ENCODE data around the gene NLK. TPM values are rescaled to one million over a fixed set of nuclear protein-coding genes. Genes with fewer than 3 reads are reported as not detected.

The NLK gene
- total RNA-seq, 1 experiment from 2014 or later, result 12.8 TPM

GRCh38 chr17:28093999-28094716 is 51.7 kb downstream of the NLK start:
- ChIA-PET RAD21 (ENCODE audit: low non-redundant PET in 1 of 2, low total read pairs in 2 of 2, uncharacterized antibody in 2 of 2, unreplicated experiment in 2 of 2) (no interaction called here), POLR2A (no interaction called here), CTCF (no interaction called here)
- no peak for TF ChIP-seq CTCF (IDR thresholded peaks at IDR 0.05 in 2 of 3, conservative IDR thresholded peaks at IDR 0.05 in 1 of 3; ENCODE audit: borderline replicate concordance in 1 of 3, insufficient read depth in 1 of 3, low read depth in 2 of 3, low read length in 2 of 3)
- TF ChIP-seq SP1 (IDR thresholded peaks at IDR 0.05; ENCODE audit: low read depth), result no peak
- TF ChIP-seq ZNF274 (IDR thresholded peaks at IDR 0.05; ENCODE audit: low read depth, low read length), result no peak
- no peak for TF ChIP-seq POLR2AphosphoS5 (IDR thresholded peaks at IDR 0.05; ENCODE audit: low read depth, low read length)
- TF ChIP-seq EZH2 (IDR thresholded peaks at IDR 0.05), result no peak
- TF ChIP-seq ATF3 (IDR thresholded peaks at IDR 0.05), result no peak
- no peak for TF ChIP-seq SRF (IDR thresholded peaks at IDR 0.05; ENCODE audit: low read depth)
- TF ChIP-seq REST (IDR thresholded peaks at IDR 0.05; ENCODE audit: low read depth), result no peak
- Histone ChIP-seq H3K4me3 (replicated peaks in 1 of 2; ENCODE audit: low read depth in 1 of 2, low read length in 2 of 2) (no peak overlapping the region), H4K20me1 (ENCODE audit: insufficient read depth) (no peaks in the 10 kb centered on the region), H2AFZ (ENCODE audit: low read depth, low read length, poor library complexity, severe bottlenecking) (no peak overlapping the region), H3K27ac (ENCODE audit: low read depth, low read length) (no peak overlapping the region), H3K36me3 (ENCODE audit: control insufficient read depth in 1 of 2, insufficient read depth in 2 of 2, low read length in 2 of 2) (no peaks in the 10 kb centered on the region), H3K9me3 (ENCODE audit: control insufficient read depth in 1 of 2, insufficient read depth in 1 of 2, low read depth in 1 of 2, low read length in 2 of 2) (no peaks in the 10 kb centered on the region), H3K4me1 (ENCODE audit: control insufficient read depth in 1 of 2, insufficient read depth in 2 of 2, low read length in 2 of 2) (no peaks in the 10 kb centered on the region), H3K9me2 (ENCODE audit: insufficient read depth) (no peaks in the 10 kb centered on the region), H3K4me2 (ENCODE audit: low read length) (no peak overlapping the region), H3K27me3 (ENCODE audit: insufficient read depth, low read length) (no peaks in the 10 kb centered on the region), H3K79me2 (ENCODE audit: insufficient read depth, low read length) (peaks cover 23% of the 10 kb centered on the region), H3K9ac (ENCODE audit: low read length) (no peak overlapping the region)
- no TSS peak for BruUV-seq (replicated peaks)
- intact Hi-C loops (cut with micrococcal nuclease), result no loop called here
- DNase-seq (ENCODE audit: low read depth, low spot score) (no peak), ATAC-seq (no peak)

Data from HCT116 (cell line).